ENCODE results near the gene PLEKHS1.

DNA sequence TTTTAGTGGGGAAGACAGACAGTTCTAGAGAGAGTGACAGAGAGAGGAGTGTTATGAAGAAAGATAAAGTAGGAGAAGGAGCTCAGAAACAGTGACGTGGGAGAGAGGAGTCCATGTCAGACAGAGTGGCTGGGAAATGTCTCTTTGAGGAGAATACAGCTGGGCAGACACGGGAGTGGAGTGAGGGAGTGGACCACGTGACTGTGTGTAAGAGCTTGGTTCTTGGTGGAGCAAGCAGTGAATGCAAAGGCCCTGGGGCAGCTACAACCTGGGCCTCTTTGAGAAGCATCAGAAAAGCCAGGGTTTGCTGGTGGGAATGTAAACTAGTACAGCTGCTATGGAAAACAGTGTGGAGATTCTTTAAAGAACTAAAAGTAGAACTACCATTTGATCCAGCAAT lies 11.9 kb upstream of the PLEKHS1 start:
- TF ChIP-seq, protein P1, sequence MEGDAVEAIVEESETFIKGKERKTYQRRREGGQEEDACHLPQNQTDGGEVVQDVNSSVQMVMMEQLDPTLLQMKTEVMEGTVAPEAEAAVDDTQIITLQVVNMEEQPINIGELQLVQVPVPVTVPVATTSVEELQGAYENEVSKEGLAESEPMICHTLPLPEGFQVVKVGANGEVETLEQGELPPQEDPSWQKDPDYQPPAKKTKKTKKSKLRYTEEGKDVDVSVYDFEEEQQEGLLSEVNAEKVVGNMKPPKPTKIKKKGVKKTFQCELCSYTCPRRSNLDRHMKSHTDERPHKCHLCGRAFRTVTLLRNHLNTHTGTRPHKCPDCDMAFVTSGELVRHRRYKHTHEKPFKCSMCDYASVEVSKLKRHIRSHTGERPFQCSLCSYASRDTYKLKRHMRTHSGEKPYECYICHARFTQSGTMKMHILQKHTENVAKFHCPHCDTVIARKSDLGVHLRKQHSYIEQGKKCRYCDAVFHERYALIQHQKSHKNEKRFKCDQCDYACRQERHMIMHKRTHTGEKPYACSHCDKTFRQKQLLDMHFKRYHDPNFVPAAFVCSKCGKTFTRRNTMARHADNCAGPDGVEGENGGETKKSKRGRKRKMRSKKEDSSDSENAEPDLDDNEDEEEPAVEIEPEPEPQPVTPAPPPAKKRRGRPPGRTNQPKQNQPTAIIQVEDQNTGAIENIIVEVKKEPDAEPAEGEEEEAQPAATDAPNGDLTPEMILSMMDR (IDR thresholded peaks at IDR 0.05), result no peak
- TF ChIP-seq EP300 (IDR thresholded peaks at IDR 0.05) (no peak), POLR2A (IDR thresholded peaks at IDR 0.05) (no peak), POLR2AphosphoS5 (IDR thresholded peaks at IDR 0.05) (no peak)

All from gastroesophageal sphincter (tissue), 3 donors.